ENCODE data around the gene KIF1C.

DNA sequence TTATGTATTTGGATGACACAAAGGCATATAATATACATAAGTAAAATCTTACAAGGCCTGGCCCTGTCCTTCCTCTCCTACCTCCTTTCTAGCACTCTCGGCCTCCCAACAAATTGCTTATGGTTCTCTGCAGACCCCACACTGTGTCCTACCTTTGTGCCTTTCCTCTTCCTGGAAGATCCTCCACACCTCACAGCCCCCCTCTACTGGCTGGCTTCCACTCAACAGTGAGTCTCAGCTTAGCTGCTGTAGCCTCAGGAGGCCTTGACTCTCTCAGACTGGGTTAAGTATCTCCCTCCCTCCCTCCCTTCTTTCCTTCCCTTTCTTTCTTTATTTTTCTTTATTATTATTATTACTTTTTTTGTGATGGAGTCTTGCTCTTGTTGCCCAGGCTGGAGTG is 45.8 kb downstream of the KIF1C start:
- TF ChIP-seq, protein P1, sequence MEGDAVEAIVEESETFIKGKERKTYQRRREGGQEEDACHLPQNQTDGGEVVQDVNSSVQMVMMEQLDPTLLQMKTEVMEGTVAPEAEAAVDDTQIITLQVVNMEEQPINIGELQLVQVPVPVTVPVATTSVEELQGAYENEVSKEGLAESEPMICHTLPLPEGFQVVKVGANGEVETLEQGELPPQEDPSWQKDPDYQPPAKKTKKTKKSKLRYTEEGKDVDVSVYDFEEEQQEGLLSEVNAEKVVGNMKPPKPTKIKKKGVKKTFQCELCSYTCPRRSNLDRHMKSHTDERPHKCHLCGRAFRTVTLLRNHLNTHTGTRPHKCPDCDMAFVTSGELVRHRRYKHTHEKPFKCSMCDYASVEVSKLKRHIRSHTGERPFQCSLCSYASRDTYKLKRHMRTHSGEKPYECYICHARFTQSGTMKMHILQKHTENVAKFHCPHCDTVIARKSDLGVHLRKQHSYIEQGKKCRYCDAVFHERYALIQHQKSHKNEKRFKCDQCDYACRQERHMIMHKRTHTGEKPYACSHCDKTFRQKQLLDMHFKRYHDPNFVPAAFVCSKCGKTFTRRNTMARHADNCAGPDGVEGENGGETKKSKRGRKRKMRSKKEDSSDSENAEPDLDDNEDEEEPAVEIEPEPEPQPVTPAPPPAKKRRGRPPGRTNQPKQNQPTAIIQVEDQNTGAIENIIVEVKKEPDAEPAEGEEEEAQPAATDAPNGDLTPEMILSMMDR (IDR thresholded peaks at IDR 0.05): no peak
- TF ChIP-seq POLR2A (IDR thresholded peaks at IDR 0.05): no peak
- TF ChIP-seq POLR2AphosphoS5 (IDR thresholded peaks at IDR 0.05): no peak
- TF ChIP-seq EP300 (IDR thresholded peaks at IDR 0.05): no peak
